HCEC 1CT (cell line): Measurements from ENCODE around the gene CBLIF.
"Not testable (repeated sequence)": the region's sequence is repeated elsewhere in the genome, so short reads cannot be mapped to it uniquely, and the experiment has no call there.

ENCODE experiments used
- DNase-seq: peaks from one replicate; pipeline ENCODE4 v3.0.0-alpha.2; 2017

The CBLIF gene

GRCh38 chr11:59845399-59845798, at the start of gene CBLIF:
TSS of gene CBLIF (minus strand) at chr11:59845499. CDS start at chr11:59845453, 46 bp downstream.
- DNase-seq = no peak

GRCh38 chr11:59894616-59895015, 49.3 kb upstream of the CBLIF start:
- no peak for DNase-seq

- no peak for DNase-seq
Observed at GRCh38 chr11:59891781-59892181, 46.5 kb upstream of the CBLIF start.

- DNase-seq = not testable (repeated sequence)
Observed at GRCh38 chr11:59887156-59887555, 41.9 kb upstream of the CBLIF start.

- DNase-seq = no peak
Observed at GRCh38 chr11:59883597-59883996, 38.3 kb upstream of the CBLIF start.

GRCh38 chr11:59879567-59879966, 34.3 kb upstream of the CBLIF start:
- DNase-seq = no peak

- DNase-seq = no peak
Observed at GRCh38 chr11:59878575-59878974, 33.3 kb upstream of the CBLIF start, which contains the start of gene OOSP3. TSS of gene OOSP3 (plus strand) at chr11:59878782. CDS start at chr11:59878809, 27 bp downstream.

- no peak for DNase-seq
Observed at GRCh38 chr11:59877784-59878183, 32.5 kb upstream of the CBLIF start.

GRCh38 chr11:59877325-59877724, 32.0 kb upstream of the CBLIF start:
- no peak for DNase-seq

- DNase-seq = no peak
Observed at GRCh38 chr11:59875856-59876519, 30.7 kb upstream of the CBLIF start.

- no peak for DNase-seq
Observed at GRCh38 chr11:59872076-59872475, 26.8 kb upstream of the CBLIF start.

- DNase-seq = no peak
Observed at GRCh38 chr11:59867946-59868345, 22.6 kb upstream of the CBLIF start.

- no peak for DNase-seq
Observed at GRCh38 chr11:59866836-59867235, 21.5 kb upstream of the CBLIF start.

GRCh38 chr11:59866397-59866796, 21.1 kb upstream of the CBLIF start, which contains the start of gene TCN1:
TSS of gene TCN1 (minus strand) at chr11:59866487. CDS start at chr11:59866470, 17 bp downstream.
- peak; percentile 1 for DNase-seq

GRCh38 chr11:59865031-59865430, 19.7 kb upstream of the CBLIF start:
- DNase-seq = no peak

- no peak for DNase-seq
Observed at GRCh38 chr11:59862252-59862651, 17.0 kb upstream of the CBLIF start.

GRCh38 chr11:59859673-59860072, 14.4 kb upstream of the CBLIF start:
- no peak for DNase-seq

GRCh38 chr11:59857439-59858434, 12.4 kb upstream of the CBLIF start:
- peak; percentile 5 for DNase-seq

- DNase-seq = no peak
Observed at GRCh38 chr11:59854871-59855270, 9.6 kb upstream of the CBLIF start.

GRCh38 chr11:59851416-59851815, 6.1 kb upstream of the CBLIF start:
- DNase-seq = not testable (repeated sequence)

- not testable (repeated sequence) for DNase-seq
Observed at GRCh38 chr11:59849551-59849950, 4.3 kb upstream of the CBLIF start.

- no peak for DNase-seq
Observed at GRCh38 chr11:59849129-59849528, 3.8 kb upstream of the CBLIF start.

GRCh38 chr11:59848439-59848838, 3.1 kb upstream of the CBLIF start:
- DNase-seq = not testable (repeated sequence)

GRCh38 chr11:59847626-59848025, 2.3 kb upstream of the CBLIF start:
- DNase-seq = no peak
